Caco-2 (cell line): ENCODE results near the gene WDR31. TPM values are rescaled to one million over a fixed set of nuclear protein-coding genes. Genes with fewer than 3 reads are reported as not detected.
A peak's percentile ranks its signal among the peaks of the same experiment; 100 is the strongest.

Source experiments
- BruUV-seq: library from RNA; stranded (reverse); fragments of 400-500 nt; replicated peaks from 2 replicates; lab custom pipeline; 2021; lab: Mats Ljungman, UMichigan
- CTCF ChIA-PET: fragments of 300-600 bp; sonication (Branson Sonifier 250); formaldehyde crosslinking; loops from one replicate; lab custom pipeline; 2022; ENCODE audit warnings: antibody characterized with exemption; lab: Charles Lee
- POLR2A ChIA-PET: fragments of 300-600 bp; sonication (Branson Sonifier 250); formaldehyde crosslinking; loops from one replicate; lab custom pipeline; 2022; ENCODE audit warnings: antibody characterized with exemption; lab: Charles Lee
- DNase-seq, 2 experiments: peaks; one replicate each; pipeline versions ENCODE4 v3.0.0 to v3.0.0-alpha.2; 2020 to 2022
- H3K27me3 ChIP-seq: replicated peaks from 2 replicates; pipeline ENCODE4 v1.6.0; 2011; ENCODE audit warnings: low read length; ENCODE audit not compliant: control insufficient read depth, insufficient read depth
- H3K36me3 ChIP-seq: 2 replicates; pipeline ENCODE4 v1.5.1; 2011; ENCODE audit warnings: low read length; ENCODE audit not compliant: control insufficient read depth, insufficient read depth
- H3K4me1 ChIP-seq: fragments of 250-450 bp; sonication (Bioruptor Pico); 2 replicates; pipeline ENCODE4 v1.5.1; 2020; ENCODE audit warnings: mild to moderate bottlenecking
- H3K4me3 ChIP-seq: 2 replicates; pipeline ENCODE4 v1.5.1; 2011; ENCODE audit warnings: low read depth, mild to moderate bottlenecking, control low read depth, low read length
- H3K9me3 ChIP-seq: fragments of 250-450 bp; sonication (Bioruptor Pico); 2 replicates; pipeline ENCODE4 v1.5.1; 2020; ENCODE audit warnings: mild to moderate bottlenecking, moderate library complexity
- H3K27ac Mint-ChIP-seq: one replicate; pipeline ENCODE4 v1.8.0; 2022; ENCODE audit warnings: mixed read lengths; ENCODE audit not compliant: unreplicated experiment
- H3K27me3 Mint-ChIP-seq: one replicate; pipeline ENCODE4 v1.8.0; 2022; ENCODE audit warnings: mixed read lengths; ENCODE audit not compliant: insufficient read depth, unreplicated experiment
- H3K36me3 Mint-ChIP-seq: one replicate; pipeline ENCODE4 v1.8.0; 2022; ENCODE audit warnings: mild to moderate bottlenecking, mixed read lengths; ENCODE audit not compliant: insufficient read depth, unreplicated experiment
- H3K4me1 Mint-ChIP-seq: one replicate; pipeline ENCODE4 v1.8.0; 2022; ENCODE audit warnings: low read depth, mixed read lengths; ENCODE audit not compliant: unreplicated experiment
- H3K4me3 Mint-ChIP-seq: one replicate; pipeline ENCODE4 v1.8.0; 2022; ENCODE audit warnings: mild to moderate bottlenecking, moderate library complexity, mixed read lengths; ENCODE audit not compliant: unreplicated experiment
- H3K9me3 Mint-ChIP-seq: one replicate; pipeline ENCODE4 v1.8.0; 2022; ENCODE audit warnings: mixed read lengths; ENCODE audit not compliant: unreplicated experiment
- CTCF ChIP-seq, 2 experiments: fragments of 200-600 bp in 1 of 2; IDR thresholded peaks; 1 replicate in 1 of 2; 2 replicates in 1 of 2; pipeline versions ENCODE4 v1.5.1 to v1.8.0; 2011 to 2022; ENCODE audit warnings: antibody characterized with exemption in 1 of 2, control low read depth in 1 of 2, inconsistent platforms in 1 of 2, low read depth in 1 of 2, low read length in 1 of 2, mild to moderate bottlenecking in 1 of 2, moderate library complexity in 1 of 2; ENCODE audit not compliant: insufficient read depth in 1 of 2, severe bottlenecking in 1 of 2, unreplicated experiment in 1 of 2
- intact Hi-C: fragments of 100-400 bp; cut with micrococcal nuclease; formaldehyde crosslinking; loops from one replicate; pipeline ENCODE4 v1.10.0; 2022; ENCODE audit not compliant: unreplicated experiment
- total RNA-seq: library from RNA; stranded (reverse); gene quantifications from 2 replicates; pipeline ENCODE4 v1.2.3, GENCODE V29; 2022

The WDR31 gene
- total RNA-seq, 1 experiment from 2014 or later, result 1.9 TPM

DNA sequence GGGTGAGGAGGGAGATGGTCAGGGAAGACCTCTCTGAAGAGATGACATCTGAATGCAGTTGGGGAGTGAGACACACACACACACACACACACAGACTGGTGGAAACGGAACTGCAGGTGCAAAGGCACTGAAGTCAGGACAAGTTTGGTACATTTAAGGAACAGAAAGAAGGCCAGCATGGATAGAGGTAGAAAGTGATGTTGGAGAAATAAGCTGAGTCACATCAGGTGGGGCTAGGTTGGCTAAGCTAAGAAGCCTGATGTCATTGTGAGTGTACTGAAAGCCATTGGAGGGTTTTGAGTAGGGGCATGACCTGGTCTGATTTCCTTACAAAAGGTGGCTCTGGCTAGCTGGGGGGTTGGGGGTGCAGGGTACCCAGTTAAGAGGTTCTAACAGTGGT lies 12.3 kb upstream of the WDR31 start:
- POLR2A ChIA-PET, result no interaction called here
- Histone ChIP-seq H3K9me3 (no peaks in the 10 kb centered on the region), H3K4me1 (no peaks in the 10 kb centered on the region), H3K27me3 (no peaks in the 10 kb centered on the region), H3K36me3 (no peaks in the 10 kb centered on the region), H3K4me3 (no peak overlapping the region)
- no peak for TF ChIP-seq CTCF (IDR thresholded peaks at IDR 0.05; ENCODE audit: insufficient read depth in 1 of 2, low read depth in 1 of 2, low read length in 1 of 2, severe bottlenecking in 1 of 2, unreplicated experiment in 1 of 2)
- BruUV-seq, result no TSS peak
- H3K4me1 Mint-ChIP-seq, result peaks cover 7% of the 10 kb centered on the region
- no peaks in the 10 kb centered on the region for H3K27me3 Mint-ChIP-seq
- CTCF ChIA-PET, result interaction anchor here (1.0 kb wide), 1 partner anchor 49 kb away, joined by 3 read pairs; the partner anchor contains the start of gene ALAD
- no peak overlapping the region for H3K27ac Mint-ChIP-seq
- intact Hi-C loops, result no loop called here
- DNase-seq, result no peak
- H3K9me3 Mint-ChIP-seq, result no peaks in the 10 kb centered on the region
- no peak overlapping the region for H3K4me3 Mint-ChIP-seq
- H3K36me3 Mint-ChIP-seq, result no peaks in the 10 kb centered on the region

GRCh38 chr9:113352006-113352405 lies 11.9 kb upstream of the WDR31 start:
- no peaks in the 10 kb centered on the region for H3K36me3 Mint-ChIP-seq
- no peaks in the 10 kb centered on the region for H3K9me3 Mint-ChIP-seq
- BruUV-seq, result no TSS peak
- no peaks in the 10 kb centered on the region for H3K9me3 ChIP-seq
- no peak overlapping the region for H3K4me3 ChIP-seq
- ChIA-PET POLR2A (no interaction called here), CTCF (interaction anchor here (1.0 kb wide), 1 partner anchor 49 kb away, joined by 3 read pairs; the partner anchor contains the start of gene ALAD)
- no peak overlapping the region for H3K27ac Mint-ChIP-seq
- DNase-seq, result no peak
- peaks cover 11% of the 10 kb centered on the region for H3K4me1 Mint-ChIP-seq
- no peaks in the 10 kb centered on the region for H3K4me1 ChIP-seq
- no peak overlapping the region for H3K4me3 Mint-ChIP-seq
- no peaks in the 10 kb centered on the region for H3K36me3 ChIP-seq
- intact Hi-C loops, result no loop called here
- no peaks in the 10 kb centered on the region for H3K27me3 Mint-ChIP-seq
- TF ChIP-seq CTCF (IDR thresholded peaks at IDR 0.05; ENCODE audit: insufficient read depth in 1 of 2, low read depth in 1 of 2, low read length in 1 of 2, severe bottlenecking in 1 of 2, unreplicated experiment in 1 of 2), result no peak
- H3K27me3 ChIP-seq, result no peaks in the 10 kb centered on the region

DNA sequence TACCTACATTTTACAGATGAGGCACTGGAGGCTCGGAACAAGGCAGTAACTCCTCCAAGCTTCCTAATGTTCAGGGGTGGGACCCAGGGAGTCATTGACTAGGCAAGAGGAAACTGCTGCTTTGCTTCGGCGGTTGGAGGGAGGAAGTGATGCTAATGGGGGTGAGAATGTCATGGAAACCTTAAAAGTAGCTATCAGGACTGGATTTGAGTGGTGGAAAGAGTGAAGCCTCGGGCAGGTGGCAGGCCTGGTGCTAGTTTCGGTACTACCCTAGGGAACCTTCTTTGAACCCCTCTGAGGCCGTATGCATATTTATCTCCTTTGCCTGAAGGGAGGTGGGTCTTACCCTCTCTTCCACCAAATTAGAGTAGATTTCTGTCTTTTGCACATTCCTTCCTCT lies 10.9 kb upstream of the WDR31 start:
- Mint-ChIP-seq H3K9me3 (no peaks in the 10 kb centered on the region), H3K4me3 (peak overlapping the region; percentile 72), H3K36me3 (no peaks in the 10 kb centered on the region), H3K27me3 (no peaks in the 10 kb centered on the region), H3K27ac (no peak overlapping the region), H3K4me1 (peaks cover 12% of the 10 kb centered on the region)
- POLR2A ChIA-PET, result no interaction called here
- Histone ChIP-seq H3K4me1 (no peaks in the 10 kb centered on the region), H3K4me3 (no peak overlapping the region), H3K27me3 (no peaks in the 10 kb centered on the region), H3K9me3 (no peaks in the 10 kb centered on the region), H3K36me3 (no peaks in the 10 kb centered on the region)
- CTCF ChIA-PET, result no interaction called here
- intact Hi-C loops, result no loop called here
- BruUV-seq, result TSS peak; percentile 52
- TF ChIP-seq CTCF (IDR thresholded peaks at IDR 0.05; ENCODE audit: insufficient read depth in 1 of 2, low read depth in 1 of 2, low read length in 1 of 2, severe bottlenecking in 1 of 2, unreplicated experiment in 1 of 2), result no peak
- no peak for DNase-seq
